SK-N-MC (cell line): ENCODE results near the gene ZFP92.

Experiments used
- DNase-seq: peaks from one replicate; pipeline ENCODE4 v3.0.0-alpha.2; 2011; ENCODE audit warnings: low read depth, low spot score
- H3K27ac ChIP-seq: fragments of 200-600 bp; sonication (generic); 2 replicates; pipeline ENCODE4 v1.5.1; 2016; ENCODE audit warnings: mixed run types
- H3K36me3 ChIP-seq: fragments of 200-600 bp; sonication (generic); 2 replicates; pipeline ENCODE4 v1.6.1; 2017; ENCODE audit warnings: antibody characterized with exemption, low read length, mixed read lengths; ENCODE audit not compliant: insufficient read depth
- H3K4me3 ChIP-seq: fragments of 200-600 bp; sonication (generic); 2 replicates; pipeline ENCODE4 v1.5.1; 2016
- H3K9ac ChIP-seq: fragments of 200-600 bp; sonication (generic); 2 replicates; pipeline ENCODE4 v1.8.0; 2017; ENCODE audit warnings: mixed run types, mixed read lengths; ENCODE audit not compliant: insufficient read length
- H3K9me3 ChIP-seq: fragments of 200-600 bp; sonication (generic); 2 replicates; pipeline ENCODE4 v1.6.1; 2017; ENCODE audit warnings: low read depth, mild to moderate bottlenecking, antibody characterized with exemption, low read length, moderate library complexity, mixed read lengths
- EZH2 ChIP-seq: fragments of 200-600 bp; sonication (generic); IDR thresholded peaks from one replicate; pipeline ENCODE4 v1.6.1; 2017; ENCODE audit warnings: antibody characterized with exemption
- FOXP2 ChIP-seq: optimal IDR thresholded peaks from 2 replicates; pipeline ENCODE3; 2011; ENCODE audit warnings: mild to moderate bottlenecking, moderate library complexity; ENCODE audit not compliant: insufficient read depth; ENCODE audit errors: extremely low read length, control extremely low read depth
- POLR2AphosphoS5 ChIP-seq: IDR thresholded peaks from 2 replicates; pipeline ENCODE4 v1.6.1; 2012; ENCODE audit warnings: mild to moderate bottlenecking, low read depth, low read length, borderline replicate concordance

The ZFP92 gene

GRCh38 chrX:153405426-153405825 is 5.8 kb upstream of the ZFP92 start:
- H3K36me3 ChIP-seq, result no peaks in the 10 kb centered on the region
- TF ChIP-seq POLR2AphosphoS5, result no peak
- no peak for TF ChIP-seq EZH2
- TF ChIP-seq FOXP2, result no peak
- no peak overlapping the region for H3K9ac ChIP-seq
- H3K27ac ChIP-seq, result no peak overlapping the region
- no peaks in the 10 kb centered on the region for H3K9me3 ChIP-seq
- H3K4me3 ChIP-seq, result no peak overlapping the region
- no peak for DNase-seq

GRCh38 chrX:153406011-153406410 is 5.3 kb upstream of the ZFP92 start:
- no peak overlapping the region for H3K4me3 ChIP-seq
- no peaks in the 10 kb centered on the region for H3K9me3 ChIP-seq
- H3K9ac ChIP-seq, result no peak overlapping the region
- TF ChIP-seq FOXP2 (no peak), EZH2 (no peak), POLR2AphosphoS5 (no peak)
- no peaks in the 10 kb centered on the region for H3K36me3 ChIP-seq
- H3K27ac ChIP-seq, result no peak overlapping the region
- DNase-seq, result no peak

- Histone ChIP-seq H3K4me3 (no peak overlapping the region), H3K9ac (no peak overlapping the region), H3K27ac (no peak overlapping the region), H3K9me3 (no peaks in the 10 kb centered on the region), H3K36me3 (no peaks in the 10 kb centered on the region)
- TF ChIP-seq EZH2, result no peak
- TF ChIP-seq FOXP2, result no peak
- no peak for TF ChIP-seq POLR2AphosphoS5
- no peak for DNase-seq
Measured at GRCh38 chrX:153406903-153407302, 4.4 kb upstream of the ZFP92 start.

GRCh38 chrX:153407736-153408135 is 3.5 kb upstream of the ZFP92 start:
- Histone ChIP-seq H3K9ac (no peak overlapping the region), H3K27ac (no peak overlapping the region), H3K36me3 (no peaks in the 10 kb centered on the region), H3K4me3 (no peak overlapping the region), H3K9me3 (no peaks in the 10 kb centered on the region)
- DNase-seq, result no peak
- TF ChIP-seq EZH2, result no peak
- TF ChIP-seq POLR2AphosphoS5, result no peak
- TF ChIP-seq FOXP2, result no peak

GRCh38 chrX:153408221-153408721 is 3.0 kb upstream of the ZFP92 start:
- no peaks in the 10 kb centered on the region for H3K36me3 ChIP-seq
- H3K4me3 ChIP-seq, result no peak overlapping the region
- DNase-seq, result no peak
- H3K27ac ChIP-seq, result no peak overlapping the region
- TF ChIP-seq EZH2, result no peak
- no peak for TF ChIP-seq FOXP2
- no peak for TF ChIP-seq POLR2AphosphoS5
- no peaks in the 10 kb centered on the region for H3K9me3 ChIP-seq
- no peak overlapping the region for H3K9ac ChIP-seq

- no peak for DNase-seq
- no peak overlapping the region for H3K27ac ChIP-seq
- TF ChIP-seq EZH2 (no peak), FOXP2 (no peak), POLR2AphosphoS5 (no peak)
- no peak overlapping the region for H3K9ac ChIP-seq
- no peaks in the 10 kb centered on the region for H3K36me3 ChIP-seq
- no peak overlapping the region for H3K4me3 ChIP-seq
- no peaks in the 10 kb centered on the region for H3K9me3 ChIP-seq
Measured at GRCh38 chrX:153408871-153409351, 2.4 kb upstream of the ZFP92 start.

GRCh38 chrX:153409414-153410101 is 1.7 kb upstream of the ZFP92 start:
- no peak for TF ChIP-seq FOXP2
- no peak for TF ChIP-seq EZH2
- TF ChIP-seq POLR2AphosphoS5, result no peak
- Histone ChIP-seq H3K27ac (no peak overlapping the region), H3K9me3 (no peaks in the 10 kb centered on the region), H3K36me3 (no peaks in the 10 kb centered on the region), H3K9ac (no peak overlapping the region), H3K4me3 (no peak overlapping the region)
- DNase-seq, result no peak

GRCh38 chrX:153410373-153410772 is 899 bp upstream of the ZFP92 start:
- H3K4me3 ChIP-seq, result no peak overlapping the region
- H3K9ac ChIP-seq, result no peak overlapping the region
- no peaks in the 10 kb centered on the region for H3K36me3 ChIP-seq
- H3K27ac ChIP-seq, result no peak overlapping the region
- DNase-seq, result no peak
- H3K9me3 ChIP-seq, result no peaks in the 10 kb centered on the region
- TF ChIP-seq EZH2 (no peak), FOXP2 (no peak), POLR2AphosphoS5 (no peak)

- Histone ChIP-seq H3K27ac (no peak overlapping the region), H3K4me3 (peak overlapping the region; percentile 78), H3K9ac (peak overlapping the region; percentile 64), H3K36me3 (no peaks in the 10 kb centered on the region), H3K9me3 (no peaks in the 10 kb centered on the region)
- DNase-seq, result no peak
- no peak for TF ChIP-seq POLR2AphosphoS5
- TF ChIP-seq EZH2, result no peak
Measured at GRCh38 chrX:153410888-153411254, 401 bp upstream of the ZFP92 start.

GRCh38 chrX:153411988-153412574 is 809 bp downstream of the ZFP92 start:
- Histone ChIP-seq H3K9ac (peak overlapping the region; percentile 61), H3K27ac (no peak overlapping the region), H3K4me3 (peak overlapping the region; percentile 78), H3K36me3 (no peaks in the 10 kb centered on the region), H3K9me3 (no peaks in the 10 kb centered on the region)
- no peak for DNase-seq
- no peak for TF ChIP-seq POLR2AphosphoS5
- no peak for TF ChIP-seq FOXP2
- no peak for TF ChIP-seq EZH2
